NCI-H2196 (cell line): ENCODE measurements around the gene COL23A1.

Source experiments
- DNase-seq: peaks from one replicate; lab custom pipeline; 2025; ENCODE audit not compliant: unreplicated experiment; lab: John Stamatoyannopoulos, UW

Gene COL23A1

GRCh38 chr5:178291161-178291561 is 299.0 kb downstream of the COL23A1 start:
- DNase-seq: no peak

- DNase-seq: no peak
These were observed 299.8 kb downstream of the COL23A1 start for GRCh38 chr5:178290376-178290775.

GRCh38 chr5:178289438-178289837 is 300.8 kb downstream of the COL23A1 start:
- no peak for DNase-seq

GRCh38 chr5:178288401-178289368 is 301.5 kb downstream of the COL23A1 start:
- peak; percentile 37 for DNase-seq

GRCh38 chr5:178287791-178288105 is 302.4 kb downstream of the COL23A1 start:
- DNase-seq: no peak

- DNase-seq: no peak
These were observed 303.0 kb downstream of the COL23A1 start for GRCh38 chr5:178287091-178287790.

GRCh38 chr5:178286226-178287090 is 303.7 kb downstream of the COL23A1 start:
- no peak for DNase-seq

GRCh38 chr5:178285399-178286225 is 304.6 kb downstream of the COL23A1 start:
- DNase-seq: no peak

GRCh38 chr5:178284996-178285395 is 305.2 kb downstream of the COL23A1 start:
- no peak for DNase-seq

GRCh38 chr5:178284093-178284675 is 306.0 kb downstream of the COL23A1 start:
- DNase-seq: no peak

- DNase-seq: no peak
These were observed 306.7 kb downstream of the COL23A1 start for GRCh38 chr5:178283520-178283919.

- no peak for DNase-seq
These were observed 307.8 kb downstream of the COL23A1 start for GRCh38 chr5:178282391-178282790.

GRCh38 chr5:178281331-178281730 is 308.9 kb downstream of the COL23A1 start:
- no peak for DNase-seq

GRCh38 chr5:178280631-178281030 is 309.6 kb downstream of the COL23A1 start:
- DNase-seq: no peak

- peak; percentile 92 for DNase-seq
These were observed 310.3 kb downstream of the COL23A1 start for GRCh38 chr5:178279723-178280438.

GRCh38 chr5:178279026-178279722 is 311.0 kb downstream of the COL23A1 start:
- no peak for DNase-seq

- no peak for DNase-seq
These were observed 311.7 kb downstream of the COL23A1 start for GRCh38 chr5:178278358-178279023.

GRCh38 chr5:178277866-178278265 is 312.3 kb downstream of the COL23A1 start:
- no peak for DNase-seq
